ENCODE measurements around the gene SLIT3.

DNA sequence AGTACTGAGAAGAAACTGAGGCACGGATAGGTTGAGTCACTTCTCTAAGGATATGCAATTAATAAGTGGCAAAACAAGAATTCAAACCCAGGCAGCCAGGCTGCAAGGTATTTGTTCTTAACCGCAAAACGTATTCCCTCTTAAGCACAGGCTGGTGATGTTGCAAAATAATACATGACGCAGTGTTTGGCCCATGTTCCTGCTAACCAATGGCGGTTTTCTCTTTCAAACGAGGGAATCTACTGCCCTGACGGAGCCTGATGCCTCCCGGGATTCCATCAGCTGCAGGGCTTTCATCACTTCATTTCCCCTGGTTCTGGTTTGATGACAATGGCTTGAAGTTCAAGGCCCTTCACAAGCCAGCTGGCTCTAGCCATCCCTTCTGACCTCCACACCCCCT, 154.8 kb downstream of the SLIT3 start:
- TF ChIP-seq, protein P1, sequence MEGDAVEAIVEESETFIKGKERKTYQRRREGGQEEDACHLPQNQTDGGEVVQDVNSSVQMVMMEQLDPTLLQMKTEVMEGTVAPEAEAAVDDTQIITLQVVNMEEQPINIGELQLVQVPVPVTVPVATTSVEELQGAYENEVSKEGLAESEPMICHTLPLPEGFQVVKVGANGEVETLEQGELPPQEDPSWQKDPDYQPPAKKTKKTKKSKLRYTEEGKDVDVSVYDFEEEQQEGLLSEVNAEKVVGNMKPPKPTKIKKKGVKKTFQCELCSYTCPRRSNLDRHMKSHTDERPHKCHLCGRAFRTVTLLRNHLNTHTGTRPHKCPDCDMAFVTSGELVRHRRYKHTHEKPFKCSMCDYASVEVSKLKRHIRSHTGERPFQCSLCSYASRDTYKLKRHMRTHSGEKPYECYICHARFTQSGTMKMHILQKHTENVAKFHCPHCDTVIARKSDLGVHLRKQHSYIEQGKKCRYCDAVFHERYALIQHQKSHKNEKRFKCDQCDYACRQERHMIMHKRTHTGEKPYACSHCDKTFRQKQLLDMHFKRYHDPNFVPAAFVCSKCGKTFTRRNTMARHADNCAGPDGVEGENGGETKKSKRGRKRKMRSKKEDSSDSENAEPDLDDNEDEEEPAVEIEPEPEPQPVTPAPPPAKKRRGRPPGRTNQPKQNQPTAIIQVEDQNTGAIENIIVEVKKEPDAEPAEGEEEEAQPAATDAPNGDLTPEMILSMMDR (IDR thresholded peaks at IDR 0.05), result no peak
- TF ChIP-seq POLR2A (IDR thresholded peaks at IDR 0.05) (no peak), POLR2AphosphoS5 (IDR thresholded peaks at IDR 0.05) (no peak)

All from breast epithelium (tissue), 3 donors.